HG03064 (cell line): ENCODE measurements around the gene CARMIL1.

Experiments used
- ATAC-seq: cut with Tn5 transposase; IDR thresholded peaks from one replicate; pipeline ENCODE4 v1.9.1; 2021; ENCODE audit warnings: low read depth; ENCODE audit not compliant: unreplicated experiment

Gene CARMIL1

GRCh38 chr6:25330796-25331685 lies 51.9 kb downstream of the CARMIL1 start:
- ATAC-seq = no peak

DNA sequence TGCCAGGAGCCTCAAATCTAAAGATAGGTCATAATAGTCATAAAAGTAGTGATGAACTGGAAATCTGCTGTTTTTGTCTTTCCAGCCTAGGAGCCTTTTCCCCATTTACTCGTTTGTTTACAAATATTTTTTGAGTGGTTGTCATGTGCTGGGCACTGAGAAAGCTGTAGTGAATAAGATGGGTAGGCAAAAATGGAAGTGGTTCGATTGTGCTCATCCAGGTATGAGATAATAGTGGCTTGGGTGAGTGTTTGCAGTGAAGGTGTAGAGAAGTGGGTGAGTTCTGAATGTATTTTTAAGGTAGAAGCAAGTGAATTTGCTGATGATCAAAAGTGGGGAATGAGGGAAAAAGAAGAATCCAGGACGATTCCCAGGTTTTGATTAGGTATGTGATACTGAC lies 53.0 kb downstream of the CARMIL1 start:
- no peak for ATAC-seq

DNA sequence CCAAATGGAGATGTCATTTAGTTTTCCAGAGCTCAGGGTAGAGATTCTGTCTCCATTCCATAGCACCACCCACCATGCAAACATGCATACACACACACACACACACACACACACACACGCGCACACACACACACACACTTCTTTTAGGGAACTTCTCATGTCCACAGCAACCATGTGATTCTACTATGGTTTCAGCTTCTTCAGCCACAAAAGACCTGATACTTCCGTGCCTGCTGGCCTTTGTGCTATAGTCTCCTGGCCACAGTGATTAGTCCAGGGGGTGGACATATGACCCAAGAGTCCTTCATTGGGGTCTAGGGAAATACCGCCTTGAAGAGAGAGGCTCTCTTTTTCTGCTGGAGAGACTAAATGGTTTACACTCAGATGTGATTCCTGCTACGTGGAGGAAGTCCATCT lies 53.5 kb downstream of the CARMIL1 start:
- ATAC-seq = no peak

GRCh38 chr6:25333471-25333870 lies 54.3 kb downstream of the CARMIL1 start:
- ATAC-seq = no peak

DNA sequence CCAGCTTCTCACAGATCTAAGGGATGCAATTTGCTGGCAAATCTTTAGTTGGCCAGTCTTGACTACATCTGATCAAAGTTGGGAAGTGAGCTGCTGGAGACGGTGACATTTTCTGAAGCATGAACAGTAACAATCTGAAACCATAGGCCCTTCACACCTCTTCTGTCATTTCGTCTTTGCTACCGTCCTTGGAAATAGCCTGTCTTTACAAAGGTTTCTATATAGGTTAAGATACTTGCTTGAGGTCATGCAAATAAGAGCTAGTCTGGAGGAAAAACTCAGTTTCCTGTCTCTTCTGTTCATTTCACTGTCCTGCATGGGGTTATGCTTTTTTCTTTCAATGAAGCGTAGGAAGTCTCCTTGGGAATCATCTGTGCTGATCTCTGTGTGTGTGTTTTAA lies 55.6 kb downstream of the CARMIL1 start:
- no peak for ATAC-seq

DNA sequence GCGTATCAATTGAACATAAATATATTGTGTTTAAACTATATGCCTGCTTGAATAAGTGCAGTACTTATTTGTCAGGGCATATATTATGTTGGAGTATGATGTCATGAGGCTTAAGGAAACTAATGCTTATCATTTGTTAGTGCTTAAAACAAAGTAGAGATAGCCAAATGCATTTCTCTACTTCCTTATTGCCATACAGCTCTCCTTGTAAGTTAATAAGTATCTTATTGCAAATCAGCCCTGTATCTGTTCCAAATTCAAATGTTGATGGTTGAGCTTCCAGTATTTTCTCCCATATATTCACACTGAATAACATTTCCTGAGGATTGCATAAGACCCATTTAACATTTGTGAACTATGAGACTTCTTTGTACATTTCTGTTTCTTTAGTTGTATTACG lies 57.8 kb downstream of the CARMIL1 start:
- no peak for ATAC-seq

GRCh38 chr6:25337431-25337830 lies 58.3 kb downstream of the CARMIL1 start:
- ATAC-seq = no peak

GRCh38 chr6:25340431-25341202 lies 61.4 kb downstream of the CARMIL1 start:
- no peak for ATAC-seq

DNA sequence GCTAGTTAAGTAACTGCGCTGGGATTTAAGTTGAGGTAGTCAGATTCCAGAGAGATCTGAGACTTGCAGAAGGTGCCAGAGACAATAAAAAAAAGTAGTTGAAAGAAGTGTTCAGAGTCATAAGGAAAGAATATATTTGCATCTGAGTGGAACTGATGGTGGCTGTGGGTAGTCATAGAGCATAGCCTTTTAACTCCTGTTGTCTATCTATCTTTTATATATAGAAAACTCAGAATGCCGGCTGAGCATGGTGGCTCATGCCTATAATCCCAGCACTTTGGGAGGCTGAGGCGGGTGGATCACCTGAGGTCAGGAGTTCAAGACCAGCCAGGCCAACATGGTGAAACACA lies 62.0 kb downstream of the CARMIL1 start:
- ATAC-seq = no peak

GRCh38 chr6:25341923-25342619 lies 62.9 kb downstream of the CARMIL1 start:
- ATAC-seq = no peak

GRCh38 chr6:25342802-25343201 lies 63.6 kb downstream of the CARMIL1 start:
- no peak for ATAC-seq

GRCh38 chr6:25343984-25344383 lies 64.8 kb downstream of the CARMIL1 start:
- no peak for ATAC-seq

GRCh38 chr6:25344827-25345226 lies 65.7 kb downstream of the CARMIL1 start:
- ATAC-seq = no peak

DNA sequence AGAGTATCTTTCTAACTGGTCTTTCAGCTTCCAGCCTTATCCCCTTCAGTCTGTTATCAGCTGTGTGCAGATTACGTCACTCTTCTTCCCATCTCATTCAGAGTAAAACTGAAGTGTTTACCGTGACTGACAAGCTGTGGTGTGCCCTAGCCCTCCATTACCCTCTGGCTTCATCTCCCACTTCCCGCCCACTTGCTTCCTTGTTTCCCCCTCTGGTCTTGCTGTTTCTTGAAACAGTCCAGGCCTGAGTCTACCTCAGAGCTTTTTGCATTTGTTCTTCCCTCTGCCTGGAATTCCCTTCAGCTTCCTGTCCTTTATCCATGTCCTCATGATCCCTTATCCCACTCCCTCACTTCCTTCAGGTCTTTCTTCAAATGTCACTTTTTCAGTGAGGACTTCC lies 66.9 kb downstream of the CARMIL1 start:
- ATAC-seq = no peak

- no peak for ATAC-seq
Observed at GRCh38 chr6:25350573-25350972, 71.4 kb downstream of the CARMIL1 start.

- no peak for ATAC-seq
Observed at GRCh38 chr6:25351485-25351884, 72.3 kb downstream of the CARMIL1 start.

- ATAC-seq = no peak
Observed at GRCh38 chr6:25352285-25352684, 73.1 kb downstream of the CARMIL1 start.

DNA sequence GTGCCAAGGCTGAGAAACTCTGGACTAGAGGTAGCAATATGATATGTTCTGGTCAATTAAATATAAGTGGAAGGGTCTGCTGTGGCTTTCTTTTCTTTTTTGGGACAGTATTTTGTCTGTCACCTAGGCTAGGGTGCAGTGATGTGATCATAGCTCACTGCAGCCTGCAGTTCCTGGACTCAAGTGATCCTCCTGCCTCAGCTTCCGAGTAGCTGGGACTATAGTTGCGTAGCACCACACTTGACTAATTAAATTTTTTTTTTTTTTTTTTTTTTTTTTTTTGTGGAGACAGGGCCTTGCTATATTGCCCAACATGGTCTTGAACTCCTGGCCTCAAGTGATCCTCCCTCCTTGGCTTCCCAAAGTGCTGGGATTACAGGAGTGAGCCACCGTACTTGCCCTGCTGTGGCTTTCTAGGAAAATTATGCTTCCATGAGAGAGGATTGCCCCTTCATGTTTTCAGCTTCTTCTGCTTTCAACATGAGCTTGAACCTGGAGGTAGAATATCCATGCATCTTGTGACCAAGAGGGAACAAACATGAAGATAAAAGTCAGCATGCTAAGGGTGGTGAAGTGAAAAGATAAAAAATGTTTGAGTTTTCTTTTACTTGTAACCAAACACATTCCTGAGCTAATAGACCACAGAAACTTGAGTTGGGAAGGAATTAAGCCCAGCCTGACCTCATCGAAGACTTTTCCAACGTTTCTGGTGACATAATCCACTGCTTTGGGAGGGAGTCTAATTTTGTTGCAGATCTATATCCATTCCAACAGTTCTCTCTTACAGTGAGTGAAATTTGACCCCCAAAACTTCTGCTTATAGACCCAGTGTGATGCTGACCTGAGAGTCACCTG lies 75.1 kb downstream of the CARMIL1 start:
- ATAC-seq = no peak

DNA sequence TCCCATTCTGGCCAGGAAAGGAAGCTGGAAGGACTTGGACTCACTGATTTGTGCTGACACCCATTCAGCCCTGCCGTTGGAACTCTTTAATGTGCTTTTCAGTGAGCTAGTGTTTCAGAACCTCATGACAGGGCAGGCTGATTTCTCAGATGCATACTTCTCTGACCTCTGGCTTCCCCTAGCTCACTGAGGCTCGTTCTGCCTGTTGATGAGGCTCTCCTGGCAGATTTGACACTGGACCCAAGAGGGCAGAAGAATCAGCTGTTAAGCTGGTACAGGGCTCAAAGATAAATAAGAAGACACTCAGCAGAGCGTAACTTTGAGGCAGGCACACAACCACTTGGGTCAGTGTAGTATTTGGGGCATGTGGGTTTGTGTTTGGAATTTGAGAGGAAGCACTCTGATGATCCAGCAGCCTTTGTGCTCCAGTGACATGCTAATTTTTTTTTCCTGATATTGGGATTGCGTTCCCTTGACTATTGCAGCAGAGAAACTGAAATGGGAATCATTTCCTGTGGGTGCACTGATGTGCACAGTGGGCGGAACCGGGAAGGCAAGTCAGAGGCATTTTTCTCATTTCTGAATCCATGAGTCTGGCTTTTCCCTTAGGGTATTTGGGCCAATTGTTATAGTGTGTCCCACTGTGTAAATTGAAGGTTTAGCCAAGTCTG lies 80.2 kb downstream of the CARMIL1 start:
- no peak for ATAC-seq

- no peak for ATAC-seq
Observed at GRCh38 chr6:25359891-25360290, 80.7 kb downstream of the CARMIL1 start.
